22Rv1 (cell line): ENCODE data around the gene PRR29.

Experiments used
- H3K27ac ChIP-seq: fragments of 450-650 bp; 2 replicates; pipeline ENCODE4 v1.5.1; 2017
- CTCF ChIP-seq: fragments of 450-650 bp; IDR thresholded peaks from 2 replicates; pipeline ENCODE4 v1.5.1; 2017; ENCODE audit warnings: mild to moderate bottlenecking
- ZFX ChIP-seq: fragments of 450-650 bp; IDR thresholded peaks from 2 replicates; pipeline ENCODE4 v1.6.1; 2017; ENCODE audit warnings: antibody characterized with exemption, borderline replicate concordance

PRR29 gene

GRCh38 chr17:63985387-63986140 lies 12.6 kb upstream of the PRR29 start:
- TF ChIP-seq CTCF = peak; percentile 20; the same call in 1 of the 2 replicates
- no peak for TF ChIP-seq ZFX
- H3K27ac ChIP-seq = no peak overlapping the region

GRCh38 chr17:63986821-63987220 lies 11.3 kb upstream of the PRR29 start:
- H3K27ac ChIP-seq = no peak overlapping the region
- no peak for TF ChIP-seq CTCF
- TF ChIP-seq ZFX = no peak

GRCh38 chr17:63987221-63988126 lies 10.7 kb upstream of the PRR29 start:
- TF ChIP-seq CTCF (no peak), ZFX (no peak)
- H3K27ac ChIP-seq = no peak overlapping the region

GRCh38 chr17:63988127-63988478 lies 10.0 kb upstream of the PRR29 start:
- no peak overlapping the region for H3K27ac ChIP-seq
- TF ChIP-seq ZFX (no peak), CTCF (no peak)

GRCh38 chr17:63988741-63989621 lies 9.2 kb upstream of the PRR29 start:
- H3K27ac ChIP-seq = no peak overlapping the region
- TF ChIP-seq CTCF (no peak), ZFX (no peak)

- no peak for TF ChIP-seq ZFX
- no peak for TF ChIP-seq CTCF
- H3K27ac ChIP-seq = no peak overlapping the region
Observed at GRCh38 chr17:63989622-63990345, 8.4 kb upstream of the PRR29 start.
